Spleen (tissue), 11 donors: ENCODE results near the gene NKG7. TPM values are rescaled to one million over a fixed set of nuclear protein-coding genes. Genes with fewer than 3 reads are reported as not detected.
A peak's percentile ranks its signal among the peaks of the same experiment; 100 is the strongest.
"Not testable (repeated sequence)": the region's sequence is repeated elsewhere in the genome, so short reads cannot be mapped to it uniquely, and the experiment has no call there.

Experiments
- DNase-seq: peaks from one replicate; pipeline ENCODE4 v3.0.0-alpha.2; 2020
- H3K27ac ChIP-seq, 8 donors: fragments of 200-600 bp; sonication (generic) in 7 of 8; 1 replicate in 4 of 8; 2 replicates in 4 of 8; pipeline versions ENCODE4 v1.5.0 to v1.8.0; 2016 to 2021; ENCODE audit warnings: inconsistent platforms in 4 of 8, mild to moderate bottlenecking in 4 of 8, moderate library complexity in 1 of 8
- H3K27me3 ChIP-seq, 7 donors: fragments of 200-600 bp; sonication (generic) in 6 of 7; replicated peaks in 1 of 7; 1 replicate in 4 of 7; 2 replicates in 3 of 7; pipeline versions ENCODE4 v1.5.0 to v1.8.0; 2016 to 2021; ENCODE audit warnings: inconsistent platforms in 3 of 7, mild to moderate bottlenecking in 1 of 7
- H3K36me3 ChIP-seq, 6 donors: fragments of 200-600 bp; sonication (generic) in 5 of 6; 1 replicate in 4 of 6; 2 replicates in 2 of 6; pipeline versions ENCODE4 v1.5.0 to v1.8.0; 2016 to 2021; ENCODE audit warnings: inconsistent platforms in 2 of 6
- H3K4me1 ChIP-seq, 6 donors: fragments of 200-600 bp; sonication (generic) in 5 of 6; 1 replicate in 3 of 6; 2 replicates in 3 of 6; pipeline versions ENCODE4 v1.5.0 to v1.8.0; 2016 to 2021; ENCODE audit warnings: inconsistent platforms in 3 of 6
- H3K4me3 ChIP-seq, 8 donors: fragments of 200-600 bp; sonication (generic) in 7 of 8; 1 replicate in 4 of 8; 2 replicates in 4 of 8; pipeline versions ENCODE4 v1.5.0 to v1.8.0; 2016 to 2021; ENCODE audit warnings: inconsistent platforms in 4 of 8, mild to moderate bottlenecking in 4 of 8, moderate library complexity in 2 of 8
- H3K9me3 ChIP-seq, 8 donors: fragments of 200-600 bp; sonication (generic) in 7 of 8; 1 replicate in 4 of 8; 2 replicates in 4 of 8; pipeline versions ENCODE4 v1.5.0 to v1.8.0; 2016 to 2021; ENCODE audit warnings: inconsistent platforms in 4 of 8
- CTCF ChIP-seq, 11 experiments: fragments of 200-600 bp in 7 of 11; fragments of 450-650 bp in 4 of 11; sonication (generic) in 4 of 11; IDR thresholded peaks in 8 of 11; conservative IDR thresholded peaks in 3 of 11; 1 replicate in 7 of 11; 2 replicates in 4 of 11; pipeline versions ENCODE4 v1.4.0 to v1.8.0; 2016 to 2021; ENCODE audit warnings: antibody characterized with exemption in 11 of 11, inconsistent platforms in 4 of 11, mild to moderate bottlenecking in 1 of 11
- POLR2A ChIP-seq, 3 donors: fragments of 450-650 bp; IDR thresholded peaks; one replicate each; pipeline ENCODE4 v1.5.1; 2017; ENCODE audit warnings: antibody characterized with exemption in 3 of 3, mild to moderate bottlenecking in 1 of 3
- POLR2AphosphoS5 ChIP-seq, 3 donors: sonication (generic); formaldehyde crosslinking; IDR thresholded peaks; one replicate each; pipeline ENCODE4 v1.5.1; 2017; ENCODE audit warnings: antibody characterized with exemption in 3 of 3
- WGBS, 5 donors: extraction: QIAGEN DNeasy Blood & Tissue Kit in 3 of 5; methylation state at CpG; one replicate each; pipeline versions ENCODE4 v1.1.5 to v1.1.7; 2013 to 2018; 5-methylcytosine and 5-hydroxymethylcytosine counted together
- intact Hi-C: fragments of 100-400 bp; cut with DNase I; formaldehyde crosslinking; loops from one replicate; pipeline ENCODE4 v1.15.0; 2023; ENCODE audit warnings: low total_unique reads
- polyA plus RNA-seq, 3 donors: library from polyadenylated mRNA; stranded (reverse); fragments of 200-250 nt; gene quantifications; one replicate each; pipeline ENCODE4 v1.2.1, GENCODE V29; 2013
- total RNA-seq, 7 donors: library from RNA; depleted of rRNA in 3 of 7; stranded (reverse); fragments of >200 nt in 3 of 7; fragmentation: NEBNext Ultra II Directional in 4 of 7; extraction: Animal tissue kit (Norgen Biotek cat#: 25700) in 4 of 7; gene quantifications; one replicate each; pipeline versions ENCODE4 v1.1.0 to v1.2.1, GENCODE V29; 2016 to 2021
- donor health status: healthy with polysubstance abuse.
- donor health status: DM: no; HTN: no; CAD: no; lungs with moderate emphysema.
- donor health status: DM: no; HTN: no; CAD: no.
- donor health status: Bipolar disorder and iron deficiency.
- donor health status: healthy.
- donor health status: DM: no; HTN: no; CAD: no.
- donor health status: DM: yes; HTN: yes; CAD: no.

The NKG7 gene
- total and polyA plus RNA-seq, 10 donors = 30.8 to 144 (median 75.1) TPM

- no peak overlapping the region for H3K4me3 ChIP-seq
- H3K27ac ChIP-seq = no peak overlapping the region
- peaks cover 0 to 68% (median 28%) of the 10 kb centered on the region in 6 donors for H3K4me1 ChIP-seq
- intact Hi-C loops = loop anchor here (10.0 kb wide), 1 partner anchor 240 kb away; no protein-coding TSS in a partner anchor
- no peak for DNase-seq
- 87 to 95% (median 91%) methylated on average over 12 of the region's 12 CpGs for WGBS, 5 donors
- peaks cover 0 to 11% (median 0%) of the 10 kb centered on the region in 7 donors for H3K27me3 ChIP-seq
- no peaks in the 10 kb centered on the region for H3K9me3 ChIP-seq
- no peak for TF ChIP-seq POLR2AphosphoS5 (IDR thresholded peaks at IDR 0.05)
- TF ChIP-seq POLR2A (IDR thresholded peaks at IDR 0.05) = no peak
- TF ChIP-seq CTCF (IDR thresholded peaks at IDR 0.05 in 8 of 11, conservative IDR thresholded peaks at IDR 0.05 in 3 of 11) = no peak
- H3K36me3 ChIP-seq = peaks cover 0 to 58% (median 2%) of the 10 kb centered on the region in 6 donors
These were observed 42.7 kb upstream of the NKG7 start for GRCh38 chr19:51415187-51415586.

DNA sequence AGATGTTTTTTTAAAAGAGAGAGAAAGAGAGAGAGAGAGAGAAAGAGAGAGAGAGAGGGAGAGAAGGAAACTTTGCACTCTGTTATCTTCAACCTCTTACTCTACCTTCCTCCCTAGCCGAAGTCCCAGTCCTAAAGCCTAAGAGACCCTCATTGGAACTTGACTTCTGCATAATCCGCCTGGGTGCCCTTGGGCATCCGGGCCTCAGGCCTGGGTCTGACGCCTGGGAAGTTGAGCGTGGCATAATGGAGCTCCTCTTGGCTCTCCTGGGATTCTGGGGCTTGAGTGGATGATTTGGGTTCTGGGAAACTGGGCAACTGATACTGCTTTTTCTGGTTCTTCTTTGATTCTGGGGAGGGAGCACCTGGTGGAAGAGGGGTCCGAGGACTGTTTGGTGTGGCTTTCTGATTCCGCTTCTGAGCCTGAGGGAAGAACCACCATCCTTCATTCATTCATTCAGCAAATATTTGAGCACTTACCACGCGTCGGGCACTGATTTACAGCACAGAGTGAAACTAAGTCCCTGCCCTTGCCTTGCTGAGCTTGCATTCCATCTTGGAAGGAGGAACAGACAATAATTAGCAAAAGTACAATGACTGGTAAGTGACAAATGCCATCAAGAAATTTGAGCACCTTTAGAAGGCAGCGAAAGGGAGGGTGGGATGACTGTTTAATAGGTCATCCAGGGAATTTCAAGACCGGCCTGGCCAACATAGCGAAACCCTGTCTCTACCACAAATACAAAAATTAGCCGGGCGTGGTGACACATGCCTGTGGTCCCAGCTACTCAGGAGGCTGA, 38.7 kb upstream of the NKG7 start:
- Histone ChIP-seq H3K27me3 (peaks cover 0 to 8% (median 0%) of the 10 kb centered on the region in 7 donors), H3K27ac (no peak overlapping the region), H3K4me3 (no peak overlapping the region), H3K4me1 (peaks cover 3 to 70% (median 33%) of the 10 kb centered on the region in 6 donors), H3K36me3 (peaks cover 0 to 58% (median 2%) of the 10 kb centered on the region in 6 donors), H3K9me3 (no peaks in the 10 kb centered on the region)
- intact Hi-C loops = loop anchor here (10.0 kb wide), 1 partner anchor 244 kb away; no protein-coding TSS in a partner anchor
- TF ChIP-seq POLR2AphosphoS5 (IDR thresholded peaks at IDR 0.05) (no peak), POLR2A (IDR thresholded peaks at IDR 0.05) (no peak), CTCF (IDR thresholded peaks at IDR 0.05 in 8 of 11, conservative IDR thresholded peaks at IDR 0.05 in 3 of 11) (no peak)
- DNase-seq = no peak
- WGBS, 5 donors = 91 to 95% (median 92%) methylated on average over 15 of the region's 15 CpGs

- TF ChIP-seq POLR2AphosphoS5 (IDR thresholded peaks at IDR 0.05) (no peak), POLR2A (IDR thresholded peaks at IDR 0.05) (no peak), CTCF (IDR thresholded peaks at IDR 0.05 in 8 of 11, conservative IDR thresholded peaks at IDR 0.05 in 3 of 11) (peak in 8 of 11 experiments; percentile 22 to 54 (median 49))
- H3K27me3 ChIP-seq = no peaks in the 10 kb centered on the region
- peak overlapping the region in 1 of 8 donors; percentile 35 for H3K4me3 ChIP-seq
- H3K36me3 ChIP-seq = peaks cover 0 to 24% (median 2%) of the 10 kb centered on the region in 6 donors
- intact Hi-C loops = no loop called here
- 41 to 62% (median 46%) methylated on average over 6 of the region's 6 CpGs for WGBS, 5 donors
- peaks cover 0 to 10% (median 5%) of the 10 kb centered on the region in 8 donors for H3K9me3 ChIP-seq
- H3K4me1 ChIP-seq = peaks cover 3 to 52% (median 26%) of the 10 kb centered on the region in 6 donors
- DNase-seq = peak; percentile 51
- H3K27ac ChIP-seq = peak overlapping the region in 7 of 8 donors; percentile 63 to 87 (median 79)
These were observed 35.2 kb upstream of the NKG7 start for GRCh38 chr19:51407511-51408131.

DNA sequence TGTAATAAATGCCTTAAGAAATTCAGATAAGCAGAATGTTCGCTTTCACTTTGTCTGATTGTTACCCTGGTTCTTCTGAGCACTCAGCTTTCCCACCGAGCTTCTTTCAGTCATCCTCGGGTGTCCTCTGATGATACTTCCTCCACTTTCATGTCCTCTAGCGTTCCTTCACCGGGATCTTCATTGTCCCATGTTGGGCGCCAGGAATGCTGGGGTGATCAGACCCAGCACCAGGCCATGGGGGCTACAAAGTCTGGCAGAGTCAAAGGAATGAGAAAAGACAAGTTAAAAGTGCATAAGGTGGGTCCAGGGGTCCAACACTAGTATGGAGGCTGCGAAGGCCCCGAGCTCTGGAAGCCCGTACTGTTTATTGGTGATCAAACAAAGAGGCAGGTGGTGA, 29.7 kb upstream of the NKG7 start:
- Histone ChIP-seq H3K4me1 (peaks cover 0 to 30% (median 4%) of the 10 kb centered on the region in 6 donors), H3K36me3 (no peaks in the 10 kb centered on the region), H3K4me3 (no peak overlapping the region), H3K27me3 (no peaks in the 10 kb centered on the region), H3K27ac (no peak overlapping the region), H3K9me3 (peaks cover 4 to 24% (median 16%) of the 10 kb centered on the region in 8 donors)
- no peak for TF ChIP-seq POLR2AphosphoS5 (IDR thresholded peaks at IDR 0.05)
- TF ChIP-seq POLR2A (IDR thresholded peaks at IDR 0.05) = no peak
- intact Hi-C loops = no loop called here
- peak; percentile 10 for DNase-seq
- WGBS, 5 donors = 92 to 97% (median 94%) methylated on average over 9 of the region's 9 CpGs

- WGBS, 5 donors = 76 to 93% (median 80%) methylated on average over 7 of the region's 7 CpGs
- not testable (repeated sequence) for H3K4me3 ChIP-seq, H3K36me3 ChIP-seq, DNase-seq, H3K27ac ChIP-seq, H3K27me3 ChIP-seq
- intact Hi-C loops = loop anchor here (10.0 kb wide), 1 partner anchor 55 kb away; the partner anchor contains the start of gene VSIG10L
- H3K9me3 ChIP-seq = peaks cover 4 to 24% (median 16%) of the 10 kb centered on the region in 8 donors
- peaks cover 0 to 29% (median 9%) of the 10 kb centered on the region in 6 donors for H3K4me1 ChIP-seq
These were observed 27.5 kb upstream of the NKG7 start for GRCh38 chr19:51399936-51400335.
